NCI-H146 treated with DMSO at 0.1 percent for 48 hours (cell line): ENCODE measurements around the gene IFIT3.
"Not testable (repeated sequence)": the region's sequence is repeated elsewhere in the genome, so short reads cannot be mapped to it uniquely, and the experiment has no call there.

Source experiments
- DNase-seq: peaks from one replicate; lab custom pipeline; 2025; ENCODE audit not compliant: unreplicated experiment; lab: John Stamatoyannopoulos, UW

The IFIT3 gene

GRCh38 chr10:89335226-89335625 lies 7.4 kb downstream of the IFIT3 start:
- DNase-seq: peak; percentile 8

GRCh38 chr10:89336241-89336640 lies 8.4 kb downstream of the IFIT3 start:
- DNase-seq: no peak

GRCh38 chr10:89337484-89337883 lies 9.7 kb downstream of the IFIT3 start:
- DNase-seq: no peak

GRCh38 chr10:89338713-89339112 lies 10.9 kb downstream of the IFIT3 start:
- DNase-seq: no peak

GRCh38 chr10:89339875-89340274 lies 12.1 kb downstream of the IFIT3 start:
- no peak for DNase-seq

GRCh38 chr10:89341649-89342048 lies 13.9 kb downstream of the IFIT3 start:
- DNase-seq: no peak

- DNase-seq: peak; percentile 54
These were observed 14.6 kb downstream of the IFIT3 start for GRCh38 chr10:89342206-89342958.

- no peak for DNase-seq
These were observed 15.4 kb downstream of the IFIT3 start for GRCh38 chr10:89343089-89343767.

- DNase-seq: no peak
These were observed 16.4 kb downstream of the IFIT3 start for GRCh38 chr10:89344156-89344555.

- DNase-seq: no peak
These were observed 17.7 kb downstream of the IFIT3 start for GRCh38 chr10:89345367-89346000.

- no peak for DNase-seq
These were observed 18.8 kb downstream of the IFIT3 start for GRCh38 chr10:89346405-89347254.

- DNase-seq: no peak
These were observed 20.1 kb downstream of the IFIT3 start for GRCh38 chr10:89347701-89348457.

GRCh38 chr10:89348481-89348880 lies 20.7 kb downstream of the IFIT3 start:
- DNase-seq: no peak

- no peak for DNase-seq
These were observed 21.2 kb downstream of the IFIT3 start for GRCh38 chr10:89348975-89349374.

- not testable (repeated sequence) for DNase-seq
These were observed 23.0 kb downstream of the IFIT3 start for GRCh38 chr10:89350631-89351315.

GRCh38 chr10:89351412-89351779 lies 23.6 kb downstream of the IFIT3 start:
- DNase-seq: no peak

- DNase-seq: no peak
These were observed 24.2 kb downstream of the IFIT3 start for GRCh38 chr10:89351780-89352597.

GRCh38 chr10:89352802-89353201 lies 25.0 kb downstream of the IFIT3 start:
- DNase-seq: no peak

GRCh38 chr10:89355394-89355931 lies 27.7 kb downstream of the IFIT3 start:
- DNase-seq: no peak
